ENCODE measurements around the gene NINJ2.

Gene NINJ2

DNA sequence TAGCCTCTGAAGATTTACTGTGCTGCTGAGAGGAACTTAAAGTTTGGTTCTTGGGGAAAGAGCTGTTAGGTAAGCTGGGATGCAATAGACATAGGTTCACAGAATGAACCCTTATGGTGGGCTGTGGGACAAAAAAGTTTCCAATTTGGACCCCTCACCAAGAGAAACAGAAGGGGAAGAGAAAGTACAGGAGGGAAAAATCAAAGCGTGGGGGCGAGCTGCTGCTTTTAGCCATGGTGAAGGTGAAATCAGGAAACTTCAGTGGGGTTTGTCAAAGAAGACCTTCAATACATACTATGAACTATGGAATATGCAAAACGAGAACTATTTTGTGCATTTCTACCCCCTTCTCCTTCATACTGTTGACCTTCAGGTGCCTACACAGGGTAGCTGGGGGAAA, 10.6 kb upstream of the NINJ2 start:
- DNase-seq (ENCODE audit: low read depth, low spot score), result no peak

GRCh38 chr12:669576-669945, 6.3 kb upstream of the NINJ2 start:
- DNase-seq (ENCODE audit: low read depth, low spot score), result no peak

GRCh38 chr12:668090-668481, 4.8 kb upstream of the NINJ2 start:
- DNase-seq (ENCODE audit: low read depth, low spot score), result no peak

DNA sequence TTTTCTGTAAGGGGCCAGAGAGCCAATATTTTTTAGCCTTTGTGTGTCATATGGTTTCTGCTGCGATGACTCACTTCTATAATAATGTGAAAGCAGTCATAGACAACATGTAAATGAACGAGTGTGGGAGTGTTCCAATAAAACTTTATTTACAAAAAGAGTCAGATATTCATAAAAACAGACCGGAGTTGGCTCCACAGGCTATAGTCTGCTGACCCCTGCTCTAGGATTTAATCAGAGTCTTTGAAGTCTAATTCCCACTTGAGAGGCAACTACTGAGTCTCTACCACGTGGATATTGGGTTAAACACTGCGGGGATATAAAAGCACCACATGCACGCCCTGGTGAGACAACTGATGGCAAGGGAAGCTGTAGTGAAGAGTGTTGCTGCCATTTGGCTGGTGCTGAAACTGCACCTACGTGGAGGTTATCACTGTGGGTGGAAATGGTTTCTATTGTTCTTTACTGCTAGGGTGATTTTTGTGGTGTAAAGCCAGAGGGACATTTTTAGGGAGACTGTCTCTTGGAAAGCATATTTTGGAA, 3.6 kb upstream of the NINJ2 start:
- no peak for DNase-seq (ENCODE audit: low read depth, low spot score)

GRCh38 chr12:666066-666465, 2.8 kb upstream of the NINJ2 start:
- DNase-seq (ENCODE audit: low read depth, low spot score), result no peak

DNA sequence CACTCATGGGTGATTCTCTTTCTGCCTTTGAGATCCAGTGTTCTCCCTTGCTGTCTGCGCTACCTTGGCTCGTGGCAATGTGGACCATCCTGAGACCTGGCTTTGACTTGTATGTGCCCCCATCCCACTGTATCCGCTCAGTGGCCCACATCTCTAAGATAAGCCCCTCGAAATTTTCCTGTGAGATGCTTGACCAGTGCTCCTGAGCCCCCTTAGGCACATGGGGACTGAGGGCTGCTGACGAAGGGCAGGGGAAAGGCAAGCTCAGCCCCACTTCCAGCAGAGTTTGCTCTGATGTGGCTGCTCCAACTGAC, 1.5 kb upstream of the NINJ2 start:
- DNase-seq (ENCODE audit: low read depth, low spot score), result no peak

DNA sequence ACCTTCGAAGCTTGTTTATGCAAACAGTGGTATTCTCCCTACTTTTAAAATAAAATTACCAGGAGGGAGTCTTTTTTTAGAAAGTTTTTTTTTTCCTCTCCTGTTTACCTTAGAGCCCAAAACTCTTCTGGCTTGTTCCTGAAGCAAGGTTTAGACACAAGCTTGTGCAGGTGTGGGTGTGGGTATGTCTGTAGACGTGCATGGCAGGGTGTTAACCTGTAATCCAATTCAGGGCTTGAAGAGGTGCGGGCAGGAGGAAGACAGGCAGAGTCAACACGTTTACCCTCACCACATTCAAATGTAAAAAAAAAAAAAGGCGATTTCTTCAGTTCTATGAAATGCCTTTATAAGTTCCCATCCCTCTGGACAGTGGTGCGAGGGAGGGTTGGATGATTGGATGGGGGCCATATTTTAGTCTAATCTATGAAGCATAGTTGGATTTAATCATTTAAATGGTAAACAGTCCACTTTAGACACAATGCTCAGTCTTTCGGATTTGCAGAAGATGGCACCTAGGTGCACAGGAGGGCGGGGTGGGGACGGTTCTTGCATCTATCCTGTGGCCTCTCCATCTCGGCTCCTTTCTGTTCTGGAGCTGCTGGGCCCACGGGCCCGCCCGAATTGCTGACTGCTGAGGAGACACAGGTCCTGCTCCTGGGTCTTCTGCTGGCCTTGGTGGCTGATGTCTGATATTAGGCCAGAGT, 982 bp upstream of the NINJ2 start:
- no peak for DNase-seq (ENCODE audit: low read depth, low spot score)

- no peak for DNase-seq (ENCODE audit: low read depth, low spot score)
Observed at GRCh38 chr12:662566-663292, 516 bp downstream of the NINJ2 start.

GRCh38 chr12:661720-662486, 1.3 kb downstream of the NINJ2 start:
- no peak for DNase-seq (ENCODE audit: low read depth, low spot score)

DNA sequence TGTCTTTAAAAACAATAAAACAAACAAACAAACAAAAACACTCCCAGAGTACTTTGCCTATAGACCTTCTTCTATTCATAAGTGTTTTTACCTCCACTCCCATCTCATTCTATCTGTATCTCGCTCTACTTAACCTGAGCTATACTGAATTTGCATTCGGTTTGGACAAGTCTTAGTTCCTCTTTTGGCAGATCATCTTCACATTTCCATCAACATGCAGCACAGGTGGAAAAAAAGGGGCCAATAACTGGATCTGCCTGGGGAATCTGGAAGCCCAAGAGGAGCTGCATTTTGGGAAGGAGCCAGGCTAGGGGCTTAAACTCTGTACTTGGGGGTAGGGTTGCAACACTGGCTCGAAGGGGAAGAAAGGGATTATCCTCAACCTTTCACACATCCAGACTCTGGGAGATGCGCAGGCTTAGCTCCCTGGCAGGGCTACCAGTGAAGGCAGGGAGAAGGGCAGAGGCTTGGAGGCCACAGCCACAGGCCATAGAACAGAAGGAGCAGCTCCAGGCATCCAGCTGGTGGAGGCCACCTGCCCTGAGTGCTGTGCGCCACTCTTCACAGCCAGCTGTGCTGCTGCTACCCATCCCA, 4.1 kb downstream of the NINJ2 start:
- DNase-seq (ENCODE audit: low read depth, low spot score), result no peak

DNA sequence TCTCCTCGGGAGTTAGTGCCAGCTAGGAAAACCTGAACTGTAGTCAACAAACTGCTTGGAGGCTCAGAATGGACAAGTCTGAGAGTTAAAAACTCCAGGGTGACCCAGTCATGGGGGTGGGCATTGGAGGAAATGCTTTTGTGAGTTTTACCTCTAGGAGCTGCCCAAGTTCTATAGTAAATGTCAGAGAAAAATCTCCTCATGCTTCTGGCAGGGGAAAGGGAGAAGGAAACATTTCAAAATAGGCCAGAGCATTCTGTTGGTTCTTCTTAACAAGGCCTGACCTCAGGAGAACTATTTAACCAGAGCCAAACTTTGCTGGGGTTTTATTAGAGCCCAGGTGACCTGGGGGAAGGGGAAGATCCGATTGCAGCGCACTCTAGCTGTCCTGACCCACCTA, 12.3 kb downstream of the NINJ2 start:
- DNase-seq (ENCODE audit: low read depth, low spot score), result no peak

DNA sequence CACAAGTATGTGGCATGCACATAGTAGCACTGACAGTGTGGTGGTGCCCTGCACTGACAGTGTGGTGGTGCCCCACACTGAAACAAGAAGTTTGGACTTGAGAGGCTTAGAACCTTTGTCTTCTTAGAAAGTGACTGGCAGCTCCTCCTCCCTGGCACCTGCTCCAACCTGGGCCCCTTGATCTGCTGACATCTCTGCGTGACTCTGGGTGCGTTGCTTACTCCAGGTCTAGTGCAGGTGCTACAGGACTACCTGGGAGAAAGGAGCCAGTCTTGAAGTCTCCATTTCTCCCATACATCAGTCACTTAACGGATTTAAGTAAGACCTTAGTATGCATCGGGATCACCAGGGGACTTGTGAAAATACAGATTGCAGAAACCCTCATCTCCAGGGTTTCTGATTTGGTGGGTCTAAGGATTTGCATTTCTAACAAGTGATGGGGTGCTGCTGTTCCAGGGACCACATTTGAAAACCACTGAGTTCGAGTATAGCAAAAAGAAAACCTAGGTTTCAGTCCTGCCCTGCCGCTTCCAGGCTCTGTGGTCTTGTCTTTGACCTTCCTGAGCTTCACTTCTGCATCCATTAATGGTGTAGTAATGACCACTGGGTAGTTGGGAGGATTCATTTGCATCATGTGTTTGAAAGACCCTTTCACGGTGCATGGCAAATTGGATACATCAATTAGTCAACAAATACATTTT, 15.7 kb downstream of the NINJ2 start:
- no peak for DNase-seq (ENCODE audit: low read depth, low spot score)

DNA sequence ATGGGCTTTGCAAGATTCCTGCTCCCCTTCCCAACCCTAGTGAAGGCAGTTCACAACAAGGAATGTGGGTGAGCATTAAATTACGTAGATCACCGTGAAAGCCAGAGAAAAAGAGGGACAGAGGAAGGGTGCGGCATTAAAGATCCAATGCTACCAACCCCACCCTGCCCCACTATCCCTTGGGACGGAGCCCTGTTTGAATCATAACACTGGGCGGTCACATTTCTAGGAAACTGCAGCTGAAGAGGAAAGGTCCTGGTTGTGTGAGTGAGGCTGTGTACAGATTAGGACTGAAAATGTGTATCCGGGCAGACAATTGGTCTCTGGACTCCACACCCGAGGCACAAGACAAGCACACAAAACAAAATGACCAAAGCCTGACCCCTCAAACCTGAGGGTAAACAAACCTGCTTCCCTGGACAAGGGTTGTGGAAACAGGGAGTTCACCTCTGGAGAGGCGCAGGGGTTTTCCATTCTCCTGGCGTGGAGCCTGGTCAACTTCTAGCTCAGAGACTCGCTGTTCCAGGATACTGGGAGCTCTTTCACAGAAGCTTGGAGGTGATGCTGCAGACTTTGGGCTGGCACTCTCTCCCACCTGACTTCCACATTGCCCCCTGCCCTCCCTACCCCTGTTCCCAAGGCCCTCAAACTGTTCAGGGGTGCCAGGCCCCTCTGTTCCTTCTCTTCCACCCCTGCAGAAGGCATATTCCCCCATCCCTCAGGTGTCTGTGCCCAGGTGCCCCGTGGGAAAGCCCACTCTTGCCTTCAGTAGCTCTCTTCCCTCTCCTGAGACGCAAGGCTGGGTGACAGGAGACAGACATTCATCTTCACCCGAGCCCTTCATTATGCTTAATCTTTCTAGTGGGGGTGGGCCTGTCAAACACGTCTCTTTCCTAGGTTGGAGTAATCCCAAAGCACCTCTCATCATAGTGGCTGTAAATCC, 16.5 kb downstream of the NINJ2 start:
- DNase-seq (ENCODE audit: low read depth, low spot score), result no peak

GRCh38 chr12:645563-646071, 17.6 kb downstream of the NINJ2 start:
- no peak for DNase-seq (ENCODE audit: low read depth, low spot score)

- DNase-seq (ENCODE audit: low read depth, low spot score), result no peak
Observed at GRCh38 chr12:644818-645552, 18.3 kb downstream of the NINJ2 start.

DNA sequence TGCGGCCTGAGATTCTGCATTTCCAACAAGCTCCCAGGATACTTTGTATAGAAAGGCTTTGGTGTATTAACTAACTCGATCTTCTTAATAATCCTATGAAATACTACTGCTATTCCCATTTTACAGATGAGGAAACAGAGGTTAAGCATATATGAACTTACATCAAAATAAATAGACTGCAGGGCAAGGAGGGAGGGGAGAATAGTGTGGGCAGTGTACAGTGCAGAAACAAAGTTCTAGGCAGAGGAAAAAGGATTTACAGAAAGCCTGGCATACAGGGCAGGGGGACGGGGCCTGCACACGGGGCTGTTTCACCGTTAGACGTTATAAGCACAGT, 19.0 kb downstream of the NINJ2 start:
- no peak for DNase-seq (ENCODE audit: low read depth, low spot score)

DNA sequence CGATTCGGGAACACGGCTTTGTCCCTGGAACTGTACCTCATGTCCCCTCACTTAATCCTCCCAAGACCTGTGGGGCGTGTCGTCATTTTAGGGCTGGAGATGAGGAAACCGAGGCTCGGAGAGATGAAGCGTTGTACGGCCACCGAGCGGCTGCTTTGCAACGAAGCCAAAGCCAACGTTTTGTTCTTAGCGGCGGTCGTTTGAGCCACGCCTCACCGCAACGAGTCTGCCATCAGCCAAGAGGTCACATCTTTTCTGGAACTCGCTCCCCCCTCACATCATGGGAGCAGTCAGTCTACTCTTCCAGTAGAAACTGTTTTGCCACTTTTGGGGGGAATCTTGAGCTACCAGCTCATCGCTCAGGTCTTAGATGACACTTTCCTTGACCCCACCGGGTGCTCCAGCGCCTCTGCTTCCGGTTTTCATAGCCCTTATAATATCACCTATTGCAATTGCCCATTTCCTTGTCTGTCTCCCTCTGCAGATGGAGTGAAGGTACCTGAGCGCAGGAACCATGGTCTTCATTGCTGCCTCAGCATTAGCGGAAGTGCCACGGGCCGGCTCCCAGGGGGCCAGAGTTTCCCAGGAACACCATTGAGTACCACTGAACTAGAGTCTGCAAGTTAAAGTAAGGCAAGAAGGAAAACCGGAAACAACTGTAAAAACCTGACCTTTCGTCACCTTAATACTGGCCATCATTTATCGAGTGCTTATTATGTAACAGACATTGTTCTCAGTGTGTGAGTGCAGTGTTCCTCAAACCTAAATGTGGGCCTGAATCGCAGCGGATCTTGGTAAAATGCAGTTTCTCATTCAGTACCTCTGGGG, 19.6 kb downstream of the NINJ2 start:
- no peak for DNase-seq (ENCODE audit: low read depth, low spot score)

- DNase-seq (ENCODE audit: low read depth, low spot score), result no peak
Observed at GRCh38 chr12:642633-643474, 20.4 kb downstream of the NINJ2 start.

Data from iPS DF 19.7 (cell line).